Measurements from ENCODE around the gene PATE1. TPM values are rescaled to one million over a fixed set of nuclear protein-coding genes. Genes with fewer than 3 reads are reported as not detected.

PATE1 gene
- total RNA-seq, 2 donors from 2014 or later = not detected

DNA sequence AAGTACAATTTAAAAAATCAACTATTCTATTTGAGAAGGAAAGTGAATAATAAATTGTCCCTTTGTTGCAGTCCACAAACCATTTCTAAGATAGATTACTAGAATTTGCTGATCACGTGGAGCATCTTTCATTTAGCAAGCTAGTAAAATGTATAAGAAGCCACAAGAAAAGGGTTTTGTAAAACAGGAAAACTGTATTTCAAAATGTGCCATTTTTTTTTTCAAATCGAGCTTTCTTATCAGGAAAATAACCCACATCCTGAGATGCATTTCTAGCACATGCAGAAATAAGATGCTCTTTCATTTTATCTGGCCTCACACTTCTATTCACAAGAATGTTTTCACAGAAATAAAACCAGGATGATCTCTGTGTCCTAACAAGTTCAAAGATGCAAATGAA is 38.6 kb downstream of the PATE1 start:
- no peak for DNase-seq (ENCODE audit: low spot score)
- intact Hi-C loops (cut with DNase I) = no loop called here

GRCh38 chr11:125787827-125788226 is 41.7 kb downstream of the PATE1 start, which contains the start of gene PATE3:
Gene PATE3 (plus strand): TSS chr11:125788127. CDS start chr11:125788152, 25 bp downstream.
- intact Hi-C loops (cut with DNase I) = no loop called here
- DNase-seq (ENCODE audit: low spot score) = no peak

GRCh38 chr11:125790825-125791224 is 44.7 kb downstream of the PATE1 start:
- no peak for DNase-seq (ENCODE audit: low spot score)
- intact Hi-C loops (cut with DNase I) = no loop called here

DNA sequence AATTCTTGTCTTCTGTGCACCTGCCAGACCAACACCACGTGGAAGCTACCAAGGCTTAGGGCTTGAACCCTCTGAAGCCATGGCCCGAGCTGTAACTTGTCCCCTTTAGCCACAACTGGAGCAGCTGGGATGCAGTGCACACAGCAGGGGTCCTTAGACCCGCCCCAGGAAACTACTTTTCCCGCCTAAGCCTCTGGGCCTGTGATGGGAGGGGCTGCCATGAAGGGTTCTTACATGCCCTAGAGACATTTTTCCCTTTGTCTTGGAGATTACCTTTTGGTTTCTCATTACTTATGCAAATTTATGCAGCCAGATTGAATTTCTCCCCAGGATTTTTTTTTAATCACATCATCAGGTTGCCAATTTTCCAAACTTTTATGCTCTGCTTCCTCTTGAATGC is 51.6 kb downstream of the PATE1 start:
- intact Hi-C loops (cut with DNase I) = no loop called here
- DNase-seq (ENCODE audit: low spot score) = no peak

Other genes with a start within 250 kb of the PATE1 start
- 10 to 100 TPM; 52.5 to 57.5 TPM for gene EI24, start 176.8 kb upstream of the PATE1 start, total RNA-seq
- gene STT3A, start 153.4 kb upstream of the PATE1 start, total RNA-seq = 100 to 1,000 TPM in 1 of 2 donors, 10 to 100 TPM in 1; 96.1 to 101 TPM
- gene CHEK1, start 121.1 kb upstream of the PATE1 start, total RNA-seq = 1 to 10 TPM; 2.5 to 5.0 TPM
- not detected for gene ACRV1, start 65.4 kb upstream of the PATE1 start, total RNA-seq
- gene PATE2, start 32.5 kb downstream of the PATE1 start, total RNA-seq = under 1 TPM in 1 of 2 donors, not detected in 1; 0.79 TPM
- not detected for gene PATE3, start 41.8 kb downstream of the PATE1 start, total RNA-seq
- not detected for gene PATE4, start 87.0 kb downstream of the PATE1 start, total RNA-seq
- gene HYLS1, start 141.4 kb downstream of the PATE1 start, total RNA-seq = 1 to 10 TPM; 3.7 to 5.0 TPM
- gene PUS3, start 156.9 kb downstream of the PATE1 start, total RNA-seq = 1 to 10 TPM; 7.1 to 9.1 TPM
- gene DDX25, start 158.2 kb downstream of the PATE1 start, total RNA-seq = not detected
- gene VSIG10L2, start 199.8 kb downstream of the PATE1 start, total RNA-seq = under 1 TPM in 1 of 2 donors, not detected in 1; 0.14 TPM